Measurements from ENCODE around the gene CDRT4.

DNA sequence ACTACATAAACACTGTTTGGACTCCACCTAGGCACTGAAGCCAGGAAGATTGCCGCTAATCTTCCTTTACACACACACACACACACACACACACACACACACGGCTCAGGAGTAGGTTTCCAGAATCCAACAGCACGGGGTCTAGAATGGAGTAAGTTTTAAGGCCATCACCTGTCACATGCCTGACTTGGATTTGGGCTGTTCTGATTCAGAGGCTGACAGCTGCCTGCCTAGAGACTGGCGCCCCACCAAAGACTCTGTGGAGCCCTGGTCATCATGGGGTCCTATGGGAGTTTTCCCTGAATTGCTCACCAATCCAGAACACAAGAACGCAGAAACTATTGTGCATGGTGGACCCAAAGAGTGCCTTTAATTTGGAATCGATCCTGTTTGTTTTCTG, 10.9 kb downstream of the CDRT4 start:
- TF ChIP-seq, protein P1, sequence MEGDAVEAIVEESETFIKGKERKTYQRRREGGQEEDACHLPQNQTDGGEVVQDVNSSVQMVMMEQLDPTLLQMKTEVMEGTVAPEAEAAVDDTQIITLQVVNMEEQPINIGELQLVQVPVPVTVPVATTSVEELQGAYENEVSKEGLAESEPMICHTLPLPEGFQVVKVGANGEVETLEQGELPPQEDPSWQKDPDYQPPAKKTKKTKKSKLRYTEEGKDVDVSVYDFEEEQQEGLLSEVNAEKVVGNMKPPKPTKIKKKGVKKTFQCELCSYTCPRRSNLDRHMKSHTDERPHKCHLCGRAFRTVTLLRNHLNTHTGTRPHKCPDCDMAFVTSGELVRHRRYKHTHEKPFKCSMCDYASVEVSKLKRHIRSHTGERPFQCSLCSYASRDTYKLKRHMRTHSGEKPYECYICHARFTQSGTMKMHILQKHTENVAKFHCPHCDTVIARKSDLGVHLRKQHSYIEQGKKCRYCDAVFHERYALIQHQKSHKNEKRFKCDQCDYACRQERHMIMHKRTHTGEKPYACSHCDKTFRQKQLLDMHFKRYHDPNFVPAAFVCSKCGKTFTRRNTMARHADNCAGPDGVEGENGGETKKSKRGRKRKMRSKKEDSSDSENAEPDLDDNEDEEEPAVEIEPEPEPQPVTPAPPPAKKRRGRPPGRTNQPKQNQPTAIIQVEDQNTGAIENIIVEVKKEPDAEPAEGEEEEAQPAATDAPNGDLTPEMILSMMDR (IDR thresholded peaks at IDR 0.05), result no peak
- TF ChIP-seq GATA2 (CRISPR knock-in tag; IDR thresholded peaks at IDR 0.05), result no peak

All from SK-N-SH (cell line).